GM23338 (cell line): ENCODE data around the gene SLC38A10. TPM values are rescaled to one million over a fixed set of nuclear protein-coding genes. Genes with fewer than 3 reads are reported as not detected.

Source experiments
- ATAC-seq: fragments of 200-7000 bp; cut with Tn5 transposase; 3 replicates; pipeline ENCODE4 v1.9.1; 2020
- DNase-seq: peaks from one replicate; pipeline ENCODE4 v3.0.0-alpha.2; 2015; ENCODE audit warnings: low spot score
- H2AFZ ChIP-seq: fragments of 200-600 bp; sonication (generic); 2 replicates; pipeline ENCODE4 v1.8.0; 2016; ENCODE audit warnings: antibody characterized with exemption, mild to moderate bottlenecking, moderate library complexity
- H3F3A ChIP-seq: fragments of 200-600 bp; sonication (generic); replicated peaks from 2 replicates; pipeline ENCODE4 v1.8.0; 2017; ENCODE audit warnings: antibody characterized with exemption, mixed run types, low read depth
- H3K27ac ChIP-seq: fragments of 200-600 bp; sonication (generic); 2 replicates; pipeline ENCODE4 v1.6.1; 2016; ENCODE audit warnings: low read depth
- H3K27me3 ChIP-seq: fragments of 200-600 bp; sonication (generic); 2 replicates; pipeline ENCODE4 v1.8.0; 2016; ENCODE audit warnings: mild to moderate bottlenecking, mixed run types, moderate library complexity; ENCODE audit not compliant: insufficient read depth
- H3K36me3 ChIP-seq: fragments of 200-600 bp; sonication (generic); 2 replicates; pipeline ENCODE4 v1.8.0; 2016; ENCODE audit warnings: mild to moderate bottlenecking; ENCODE audit not compliant: insufficient read depth
- H3K4me1 ChIP-seq: fragments of 200-600 bp; sonication (generic); 2 replicates; pipeline ENCODE4 v1.8.0; 2016; ENCODE audit warnings: mild to moderate bottlenecking, moderate library complexity; ENCODE audit not compliant: insufficient read depth
- H3K4me2 ChIP-seq: fragments of 200-600 bp; sonication (generic); 2 replicates; pipeline ENCODE4 v1.7.1; 2017; ENCODE audit warnings: mixed run types
- H3K4me3 ChIP-seq: fragments of 200-600 bp; sonication (generic); 2 replicates; pipeline ENCODE4 v1.6.1; 2016; ENCODE audit warnings: mixed run types
- H3K79me2 ChIP-seq: fragments of 200-600 bp; sonication (generic); replicated peaks from 2 replicates; pipeline ENCODE4 v1.8.0; 2017; ENCODE audit warnings: mild to moderate bottlenecking; ENCODE audit not compliant: insufficient read depth
- H3K9me2 ChIP-seq: fragments of 200-600 bp; sonication (generic); 2 replicates; pipeline ENCODE4 v1.8.0; 2017; ENCODE audit not compliant: insufficient read depth
- H4K20me1 ChIP-seq: fragments of 200-600 bp; sonication (generic); replicated peaks from 2 replicates; pipeline ENCODE4 v1.8.0; 2017; ENCODE audit warnings: mild to moderate bottlenecking; ENCODE audit not compliant: insufficient read depth
- H3K27ac Mint-ChIP-seq: 2 replicates; pipeline ENCODE4 v1.8.0; 2020; ENCODE audit warnings: inconsistent platforms, mild to moderate bottlenecking, moderate library complexity, mixed read lengths
- H3K27me3 Mint-ChIP-seq: 3 replicates; pipeline ENCODE4 v1.8.0; 2022; ENCODE audit warnings: low read depth, mild to moderate bottlenecking, moderate library complexity, mixed read lengths, inconsistent platforms; ENCODE audit not compliant: insufficient read depth, poor library complexity
- H3K36me3 Mint-ChIP-seq: 3 replicates; pipeline ENCODE4 v1.8.0; 2021; ENCODE audit warnings: low read depth, mild to moderate bottlenecking, inconsistent platforms, moderate library complexity, mixed read lengths
- H3K4me1 Mint-ChIP-seq: 3 replicates; pipeline ENCODE4 v1.8.0; 2020; ENCODE audit warnings: mild to moderate bottlenecking, inconsistent platforms, mixed read lengths
- H3K4me3 Mint-ChIP-seq: 3 replicates; pipeline ENCODE4 v1.8.0; 2021; ENCODE audit warnings: moderate library complexity, mild to moderate bottlenecking, inconsistent platforms, mixed read lengths
- H3K9me3 Mint-ChIP-seq: 3 replicates; pipeline ENCODE4 v1.8.0; 2020; ENCODE audit warnings: moderate library complexity, mild to moderate bottlenecking, inconsistent platforms, mixed read lengths
- CREB1 ChIP-seq: fragments of 250-450 bp; sonication (Bioruptor Pico); IDR thresholded peaks from 2 replicates; pipeline ENCODE4 v1.5.0; 2020; ENCODE audit warnings: low read depth, mild to moderate bottlenecking, moderate library complexity
- JUNB ChIP-seq: IDR thresholded peaks from one replicate; pipeline ENCODE4 v1.6.1; 2016; ENCODE audit warnings: antibody characterized with exemption; ENCODE audit not compliant: unreplicated experiment
- NANOG ChIP-seq: IDR thresholded peaks from 2 replicates; pipeline ENCODE4 v1.6.1; 2016; ENCODE audit warnings: antibody characterized with exemption, borderline replicate concordance
- POLR2AphosphoS5 ChIP-seq: IDR thresholded peaks from 2 replicates; pipeline ENCODE4 v1.6.1; 2016; ENCODE audit warnings: antibody characterized with exemption, low read depth
- REST ChIP-seq: IDR thresholded peaks from one replicate; pipeline ENCODE4 v1.6.1; 2018; ENCODE audit warnings: antibody characterized with exemption; ENCODE audit not compliant: unreplicated experiment
- ZNF462 ChIP-seq: fragments of 250-450 bp; sonication (Bioruptor Pico); IDR thresholded peaks from 2 replicates; pipeline ENCODE4 v1.5.0; 2020; ENCODE audit warnings: mild to moderate bottlenecking, moderate library complexity
- polyA plus RNA-seq: library from polyadenylated mRNA; unstranded; fragments of >200 nt; fragmentation: Nextera tagmentation; extraction: Ambion mirVana; gene quantifications from 2 replicates; pipeline ENCODE4 v1.2.1, GENCODE V29; 2016
- total RNA-seq: library from RNA; depleted of rRNA; stranded (reverse); fragments of >200 nt; shearing (Covaris generic); gene quantifications from 2 replicates; pipeline ENCODE4 v1.2.3, GENCODE V29; 2014
- TF ChIP-seq, protein P1 (sequence below): IDR thresholded peaks from 2 replicates; pipeline ENCODE4 v1.6.1; 2016; ENCODE audit warnings: antibody characterized with exemption
- TF ChIP-seq, protein P2 (sequence below), 2 experiments: fragments of 200-600 bp in 1 of 2; sonication (generic) in 1 of 2; conservative IDR thresholded peaks; 2 replicates each; pipeline versions ENCODE4 v1.5.1 to v1.6.1; 2016 to 2017; ENCODE audit warnings: antibody characterized with exemption in 2 of 2, low read depth in 2 of 2, mild to moderate bottlenecking in 2 of 2, moderate library complexity in 1 of 2

Gene SLC38A10
- total and polyA plus RNA-seq, 2 experiments from 2014 or later = 17.1 to 55.8 TPM

DNA sequence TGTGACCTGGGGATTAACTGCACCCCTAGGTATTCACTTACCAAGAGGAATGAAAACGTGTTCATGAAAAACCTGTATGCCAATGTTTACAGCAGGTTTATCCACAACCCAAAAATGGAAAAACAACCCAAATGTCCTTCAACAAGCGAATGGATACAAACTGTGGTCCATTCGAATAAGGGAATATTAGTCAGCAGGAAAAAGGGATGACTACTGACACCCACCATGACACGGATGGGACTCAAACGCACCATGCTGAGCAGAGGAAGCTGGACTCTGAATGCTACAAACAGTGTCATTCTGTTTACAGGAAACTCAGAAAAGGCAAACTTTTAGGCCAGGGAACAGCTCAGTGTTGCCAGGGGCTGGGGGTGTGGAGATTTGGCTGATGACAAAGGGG, 4.9 kb downstream of the SLC38A10 start (continued):
- TF ChIP-seq ZNF462 (CRISPR knock-in tag) = no peak

DNA sequence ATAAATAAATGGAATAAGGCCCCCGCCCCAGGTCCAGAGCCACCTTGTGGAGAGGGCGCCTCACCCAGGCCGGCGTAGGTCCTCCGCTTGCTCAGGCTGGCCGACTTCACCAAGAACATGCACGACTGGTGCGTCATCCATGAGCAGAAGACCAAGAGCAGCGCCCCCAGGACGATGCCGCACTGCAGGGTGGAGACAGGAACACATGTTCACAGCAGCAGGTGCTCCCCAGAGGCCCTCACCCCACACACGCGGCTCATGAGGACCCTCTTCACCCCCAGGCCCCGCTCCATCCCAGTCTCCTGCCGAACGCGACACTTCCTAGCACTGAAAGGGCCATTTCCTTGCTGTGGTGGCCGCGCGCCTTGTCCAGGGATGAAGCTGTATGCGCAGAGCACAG, 5.5 kb downstream of the SLC38A10 start:
- Histone ChIP-seq H3K79me2 (peaks cover 45% of the 10 kb centered on the region), H3K9me2 (no peaks in the 10 kb centered on the region), H4K20me1 (peaks cover 30% of the 10 kb centered on the region), H3K27me3 (no peaks in the 10 kb centered on the region), H3F3A (no peaks in the 10 kb centered on the region), H3K27ac (no peak overlapping the region), H3K4me3 (no peak overlapping the region), H3K36me3 (no peaks in the 10 kb centered on the region), H3K4me2 (no peak overlapping the region), H3K4me1 (peaks cover 4% of the 10 kb centered on the region; the same call in 1 of the 2 replicates), H2AFZ (no peak overlapping the region)
- DNase-seq (no peak), ATAC-seq (no peak)
- Mint-ChIP-seq H3K27ac (no peak overlapping the region), H3K36me3 (peaks cover 10% of the 10 kb centered on the region; the same call in 2 of the 3 replicates), H3K4me3 (no peak overlapping the region), H3K9me3 (no peaks in the 10 kb centered on the region), H3K27me3 (peaks cover 8% of the 10 kb centered on the region), H3K4me1 (peaks cover 11% of the 10 kb centered on the region)
- TF ChIP-seq NANOG = no peak
- TF ChIP-seq POLR2AphosphoS5 = no peak
- TF ChIP-seq JUNB = no peak
- no peak for TF ChIP-seq REST
- no peak for TF ChIP-seq CREB1
- TF ChIP-seq, protein P1, sequence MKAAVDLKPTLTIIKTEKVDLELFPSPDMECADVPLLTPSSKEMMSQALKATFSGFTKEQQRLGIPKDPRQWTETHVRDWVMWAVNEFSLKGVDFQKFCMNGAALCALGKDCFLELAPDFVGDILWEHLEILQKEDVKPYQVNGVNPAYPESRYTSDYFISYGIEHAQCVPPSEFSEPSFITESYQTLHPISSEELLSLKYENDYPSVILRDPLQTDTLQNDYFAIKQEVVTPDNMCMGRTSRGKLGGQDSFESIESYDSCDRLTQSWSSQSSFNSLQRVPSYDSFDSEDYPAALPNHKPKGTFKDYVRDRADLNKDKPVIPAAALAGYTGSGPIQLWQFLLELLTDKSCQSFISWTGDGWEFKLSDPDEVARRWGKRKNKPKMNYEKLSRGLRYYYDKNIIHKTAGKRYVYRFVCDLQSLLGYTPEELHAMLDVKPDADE = no peak
- TF ChIP-seq, protein P2, sequence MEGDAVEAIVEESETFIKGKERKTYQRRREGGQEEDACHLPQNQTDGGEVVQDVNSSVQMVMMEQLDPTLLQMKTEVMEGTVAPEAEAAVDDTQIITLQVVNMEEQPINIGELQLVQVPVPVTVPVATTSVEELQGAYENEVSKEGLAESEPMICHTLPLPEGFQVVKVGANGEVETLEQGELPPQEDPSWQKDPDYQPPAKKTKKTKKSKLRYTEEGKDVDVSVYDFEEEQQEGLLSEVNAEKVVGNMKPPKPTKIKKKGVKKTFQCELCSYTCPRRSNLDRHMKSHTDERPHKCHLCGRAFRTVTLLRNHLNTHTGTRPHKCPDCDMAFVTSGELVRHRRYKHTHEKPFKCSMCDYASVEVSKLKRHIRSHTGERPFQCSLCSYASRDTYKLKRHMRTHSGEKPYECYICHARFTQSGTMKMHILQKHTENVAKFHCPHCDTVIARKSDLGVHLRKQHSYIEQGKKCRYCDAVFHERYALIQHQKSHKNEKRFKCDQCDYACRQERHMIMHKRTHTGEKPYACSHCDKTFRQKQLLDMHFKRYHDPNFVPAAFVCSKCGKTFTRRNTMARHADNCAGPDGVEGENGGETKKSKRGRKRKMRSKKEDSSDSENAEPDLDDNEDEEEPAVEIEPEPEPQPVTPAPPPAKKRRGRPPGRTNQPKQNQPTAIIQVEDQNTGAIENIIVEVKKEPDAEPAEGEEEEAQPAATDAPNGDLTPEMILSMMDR (conservative IDR thresholded peaks at IDR 0.05; ENCODE audit: low read depth in 2 of 2) = no peak
